ENCODE measurements around the gene SCRG1.
A peak's percentile ranks its signal among the peaks of the same experiment; 100 is the strongest.

SCRG1 gene

GRCh38 chr4:173398779-173399415, at the start of gene SCRG1:
Gene SCRG1, minus strand, starts transcription at chr4:173399116. Its CDS starts 7,702 bp downstream, at chr4:173391414.
- DNase-seq (ENCODE audit: low spot score): no peak

GRCh38 chr4:173448103-173448502, 49.2 kb upstream of the SCRG1 start:
- no peak for DNase-seq (ENCODE audit: low spot score)

- no peak for DNase-seq (ENCODE audit: low spot score)
Measured at GRCh38 chr4:173446416-173446815, 47.5 kb upstream of the SCRG1 start.

GRCh38 chr4:173443121-173443520, 44.2 kb upstream of the SCRG1 start:
- DNase-seq (ENCODE audit: low spot score): no peak

- no peak for DNase-seq (ENCODE audit: low spot score)
Measured at GRCh38 chr4:173442223-173442932, 43.5 kb upstream of the SCRG1 start.

- DNase-seq (ENCODE audit: low spot score): no peak
Measured at GRCh38 chr4:173440888-173441287, 42.0 kb upstream of the SCRG1 start.

GRCh38 chr4:173436771-173437265, 37.9 kb upstream of the SCRG1 start:
- DNase-seq (ENCODE audit: low spot score): no peak

GRCh38 chr4:173436149-173436579, 37.2 kb upstream of the SCRG1 start:
- no peak for DNase-seq (ENCODE audit: low spot score)

GRCh38 chr4:173434231-173434630, 35.3 kb upstream of the SCRG1 start:
- DNase-seq (ENCODE audit: low spot score): no peak

- DNase-seq (ENCODE audit: low spot score): no peak
Measured at GRCh38 chr4:173433447-173433846, 34.5 kb upstream of the SCRG1 start.

GRCh38 chr4:173432430-173432829, 33.5 kb upstream of the SCRG1 start:
- DNase-seq (ENCODE audit: low spot score): no peak

GRCh38 chr4:173426064-173426463, 27.1 kb upstream of the SCRG1 start:
- DNase-seq (ENCODE audit: low spot score): no peak

GRCh38 chr4:173424899-173425805, 26.2 kb upstream of the SCRG1 start:
- DNase-seq (ENCODE audit: low spot score): no peak

GRCh38 chr4:173420801-173421200, 21.9 kb upstream of the SCRG1 start:
- DNase-seq (ENCODE audit: low spot score): no peak

GRCh38 chr4:173420324-173420752, 21.4 kb upstream of the SCRG1 start:
- DNase-seq (ENCODE audit: low spot score): no peak

GRCh38 chr4:173418639-173419038, 19.7 kb upstream of the SCRG1 start:
- no peak for DNase-seq (ENCODE audit: low spot score)

- no peak for DNase-seq (ENCODE audit: low spot score)
Measured at GRCh38 chr4:173417833-173418232, 18.9 kb upstream of the SCRG1 start.

GRCh38 chr4:173415885-173416653, 17.2 kb upstream of the SCRG1 start:
- DNase-seq (ENCODE audit: low spot score): no peak

GRCh38 chr4:173415092-173415491, 16.2 kb upstream of the SCRG1 start:
- DNase-seq (ENCODE audit: low spot score): peak; percentile 38

- no peak for DNase-seq (ENCODE audit: low spot score)
Measured at GRCh38 chr4:173414456-173414855, 15.5 kb upstream of the SCRG1 start.

GRCh38 chr4:173413036-173413435, 14.1 kb upstream of the SCRG1 start:
- DNase-seq (ENCODE audit: low spot score): no peak

All from HuH-7 (cell line).